ENCODE measurements around the gene AQP1.

AQP1 gene

GRCh38 chr7:30968747-30969603, 57.3 kb downstream of the AQP1 start:
- no peak overlapping the region for H3K4me3 ChIP-seq (ENCODE audit: low read depth in 1 of 5, low read length in 5 of 5)
- no peak overlapping the region for H3K27ac ChIP-seq (ENCODE audit: low read depth, low read length)
- peaks cover 8 to 23% (median 13%) of the 10 kb centered on the region in 5 donors for H3K27me3 ChIP-seq (ENCODE audit: control insufficient read depth in 5 of 5, insufficient read depth in 4 of 5, low read length in 5 of 5)
- H3K9ac ChIP-seq (ENCODE audit: low read length in 5 of 5): no peak overlapping the region
- H3K4me1 ChIP-seq (ENCODE audit: control insufficient read depth in 5 of 5, insufficient read depth in 5 of 5, low read length in 5 of 5): peaks cover 0 to 13% (median 2%) of the 10 kb centered on the region in 5 donors
- no peaks in the 10 kb centered on the region for H3K36me3 ChIP-seq (ENCODE audit: control insufficient read depth in 5 of 5, insufficient read depth in 5 of 5, low read length in 5 of 5)
- H3K9me3 ChIP-seq (ENCODE audit: control insufficient read depth in 5 of 5, low read length in 5 of 5): no peaks in the 10 kb centered on the region

DNA sequence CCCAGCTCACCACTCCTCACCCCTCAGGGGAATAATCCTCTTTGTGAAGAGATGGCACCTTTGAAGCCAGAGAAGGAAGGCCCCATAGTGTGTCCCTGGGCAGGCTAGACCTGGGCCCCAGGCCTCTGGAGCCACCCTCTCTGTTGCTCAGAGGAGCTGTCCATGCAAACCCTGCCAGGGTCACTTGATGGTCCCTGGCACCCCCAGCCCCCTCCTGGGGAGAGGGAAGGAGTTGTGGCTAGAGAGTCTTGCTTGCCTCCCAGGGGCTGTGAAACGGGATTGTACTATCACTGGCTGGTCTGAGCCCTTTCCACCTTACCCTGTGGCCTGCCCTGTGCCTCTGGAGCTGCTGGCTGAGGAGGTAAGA, 57.9 kb downstream of the AQP1 start:
- no peak overlapping the region for H3K9ac ChIP-seq (ENCODE audit: low read length in 5 of 5)
- H3K4me1 ChIP-seq (ENCODE audit: control insufficient read depth in 5 of 5, insufficient read depth in 5 of 5, low read length in 5 of 5): peaks cover 0 to 14% (median 3%) of the 10 kb centered on the region in 5 donors
- no peaks in the 10 kb centered on the region for H3K9me3 ChIP-seq (ENCODE audit: control insufficient read depth in 5 of 5, low read length in 5 of 5)
- H3K27me3 ChIP-seq (ENCODE audit: control insufficient read depth in 5 of 5, insufficient read depth in 4 of 5, low read length in 5 of 5): peaks cover 8 to 23% (median 14%) of the 10 kb centered on the region in 5 donors
- H3K27ac ChIP-seq (ENCODE audit: low read depth, low read length): no peak overlapping the region
- no peak overlapping the region for H3K4me3 ChIP-seq (ENCODE audit: low read depth in 1 of 5, low read length in 5 of 5)
- no peaks in the 10 kb centered on the region for H3K36me3 ChIP-seq (ENCODE audit: control insufficient read depth in 5 of 5, insufficient read depth in 5 of 5, low read length in 5 of 5)

- no peak overlapping the region for H3K27ac ChIP-seq (ENCODE audit: low read depth, low read length)
- H3K4me3 ChIP-seq (ENCODE audit: low read depth in 1 of 5, low read length in 5 of 5): no peak overlapping the region
- H3K36me3 ChIP-seq (ENCODE audit: control insufficient read depth in 5 of 5, insufficient read depth in 5 of 5, low read length in 5 of 5): no peaks in the 10 kb centered on the region
- peaks cover 8 to 23% (median 13%) of the 10 kb centered on the region in 5 donors for H3K27me3 ChIP-seq (ENCODE audit: control insufficient read depth in 5 of 5, insufficient read depth in 4 of 5, low read length in 5 of 5)
- H3K4me1 ChIP-seq (ENCODE audit: control insufficient read depth in 5 of 5, insufficient read depth in 5 of 5, low read length in 5 of 5): peaks cover 0 to 18% (median 3%) of the 10 kb centered on the region in 5 donors
- H3K9me3 ChIP-seq (ENCODE audit: control insufficient read depth in 5 of 5, low read length in 5 of 5): no peaks in the 10 kb centered on the region
- H3K9ac ChIP-seq (ENCODE audit: low read length in 5 of 5): no peak overlapping the region
Observed at GRCh38 chr7:30970074-30970473, 58.4 kb downstream of the AQP1 start.

GRCh38 chr7:30970594-30971094, 59.0 kb downstream of the AQP1 start:
- Histone ChIP-seq H3K9me3 (ENCODE audit: control insufficient read depth in 5 of 5, low read length in 5 of 5) (no peaks in the 10 kb centered on the region), H3K36me3 (ENCODE audit: control insufficient read depth in 5 of 5, insufficient read depth in 5 of 5, low read length in 5 of 5) (no peaks in the 10 kb centered on the region), H3K27me3 (ENCODE audit: control insufficient read depth in 5 of 5, insufficient read depth in 4 of 5, low read length in 5 of 5) (peaks cover 8 to 23% (median 13%) of the 10 kb centered on the region in 5 donors), H3K4me1 (ENCODE audit: control insufficient read depth in 5 of 5, insufficient read depth in 5 of 5, low read length in 5 of 5) (peaks cover 0 to 20% (median 2%) of the 10 kb centered on the region in 5 donors), H3K9ac (ENCODE audit: low read length in 5 of 5) (no peak overlapping the region), H3K27ac (ENCODE audit: low read depth, low read length) (no peak overlapping the region), H3K4me3 (ENCODE audit: low read depth in 1 of 5, low read length in 5 of 5) (no peak overlapping the region)

DNA sequence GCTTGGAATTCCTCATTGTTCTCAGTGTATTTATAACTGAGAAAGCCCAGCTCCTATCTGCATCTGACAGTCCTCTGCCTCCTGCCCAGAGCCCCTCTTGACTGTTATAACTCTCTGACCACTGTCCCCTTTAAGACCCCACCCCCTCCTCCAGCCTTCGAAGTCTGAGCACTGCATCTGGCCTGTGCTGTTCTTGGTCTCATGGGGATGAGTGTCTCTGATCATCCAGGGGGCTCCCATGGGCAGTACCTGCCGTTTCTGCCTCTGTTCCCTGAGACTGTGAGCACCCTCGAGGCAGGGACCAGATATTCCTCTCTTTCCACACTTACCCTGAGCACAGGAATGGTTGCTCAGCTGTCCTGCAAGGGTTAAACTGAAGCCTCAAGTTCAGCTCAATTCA, 59.8 kb downstream of the AQP1 start:
- no peak overlapping the region for H3K9ac ChIP-seq (ENCODE audit: low read length in 5 of 5)

GRCh38 chr7:30971840-30972563, 60.3 kb downstream of the AQP1 start:
- no peaks in the 10 kb centered on the region for H3K9me3 ChIP-seq (ENCODE audit: control insufficient read depth in 5 of 5, low read length in 5 of 5)

More for the DNA sequence above, 59.8 kb downstream of the AQP1 start:
- Histone ChIP-seq H3K36me3 (ENCODE audit: control insufficient read depth in 5 of 5, insufficient read depth in 5 of 5, low read length in 5 of 5) (no peaks in the 10 kb centered on the region), H3K4me3 (ENCODE audit: low read depth in 1 of 5, low read length in 5 of 5) (no peak overlapping the region), H3K9me3 (ENCODE audit: control insufficient read depth in 5 of 5, low read length in 5 of 5) (no peaks in the 10 kb centered on the region), H3K27me3 (ENCODE audit: control insufficient read depth in 5 of 5, insufficient read depth in 4 of 5, low read length in 5 of 5) (peaks cover 9 to 23% (median 13%) of the 10 kb centered on the region in 5 donors), H3K4me1 (ENCODE audit: control insufficient read depth in 5 of 5, insufficient read depth in 5 of 5, low read length in 5 of 5) (peaks cover 0 to 20% (median 2%) of the 10 kb centered on the region in 5 donors), H3K27ac (ENCODE audit: low read depth, low read length) (no peak overlapping the region)

DNA sequence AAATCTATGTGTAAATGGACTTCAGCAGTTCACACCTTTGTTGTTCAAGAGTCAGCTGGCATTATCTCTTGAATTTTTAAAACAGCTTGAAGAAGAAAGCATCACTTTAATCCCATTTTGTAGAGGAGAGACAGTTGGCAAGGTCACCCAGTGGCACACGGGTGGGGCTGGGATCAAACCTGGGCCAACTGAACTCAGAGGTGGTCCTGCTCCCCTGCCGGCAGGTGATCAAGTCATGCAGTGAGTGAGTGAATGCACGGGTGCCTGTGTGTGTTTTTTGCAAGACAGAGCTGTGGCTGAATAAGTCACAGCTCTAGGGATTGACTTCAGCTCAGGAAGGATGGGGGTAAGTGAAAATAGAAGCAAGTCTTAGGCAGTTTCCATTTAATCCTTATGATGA, 61.6 kb downstream of the AQP1 start:
- Histone ChIP-seq H3K4me3 (ENCODE audit: low read depth in 1 of 5, low read length in 5 of 5) (no peak overlapping the region), H3K27ac (ENCODE audit: low read depth, low read length) (no peak overlapping the region), H3K9ac (ENCODE audit: low read length in 5 of 5) (no peak overlapping the region), H3K27me3 (ENCODE audit: control insufficient read depth in 5 of 5, insufficient read depth in 4 of 5, low read length in 5 of 5) (peaks cover 12 to 28% (median 14%) of the 10 kb centered on the region in 5 donors), H3K9me3 (ENCODE audit: control insufficient read depth in 5 of 5, low read length in 5 of 5) (no peaks in the 10 kb centered on the region), H3K36me3 (ENCODE audit: control insufficient read depth in 5 of 5, insufficient read depth in 5 of 5, low read length in 5 of 5) (no peaks in the 10 kb centered on the region), H3K4me1 (ENCODE audit: control insufficient read depth in 5 of 5, insufficient read depth in 5 of 5, low read length in 5 of 5) (peaks cover 0 to 20% (median 2%) of the 10 kb centered on the region in 5 donors)

More at GRCh38 chr7:30971840-30972563, 60.3 kb downstream of the AQP1 start:
- Histone ChIP-seq H3K9ac (ENCODE audit: low read length in 5 of 5) (no peak overlapping the region), H3K4me3 (ENCODE audit: low read depth in 1 of 5, low read length in 5 of 5) (no peak overlapping the region), H3K27me3 (ENCODE audit: control insufficient read depth in 5 of 5, insufficient read depth in 4 of 5, low read length in 5 of 5) (peaks cover 9 to 23% (median 13%) of the 10 kb centered on the region in 5 donors), H3K27ac (ENCODE audit: low read depth, low read length) (no peak overlapping the region), H3K4me1 (ENCODE audit: control insufficient read depth in 5 of 5, insufficient read depth in 5 of 5, low read length in 5 of 5) (peaks cover 0 to 20% (median 2%) of the 10 kb centered on the region in 5 donors), H3K36me3 (ENCODE audit: control insufficient read depth in 5 of 5, insufficient read depth in 5 of 5, low read length in 5 of 5) (no peaks in the 10 kb centered on the region)

DNA sequence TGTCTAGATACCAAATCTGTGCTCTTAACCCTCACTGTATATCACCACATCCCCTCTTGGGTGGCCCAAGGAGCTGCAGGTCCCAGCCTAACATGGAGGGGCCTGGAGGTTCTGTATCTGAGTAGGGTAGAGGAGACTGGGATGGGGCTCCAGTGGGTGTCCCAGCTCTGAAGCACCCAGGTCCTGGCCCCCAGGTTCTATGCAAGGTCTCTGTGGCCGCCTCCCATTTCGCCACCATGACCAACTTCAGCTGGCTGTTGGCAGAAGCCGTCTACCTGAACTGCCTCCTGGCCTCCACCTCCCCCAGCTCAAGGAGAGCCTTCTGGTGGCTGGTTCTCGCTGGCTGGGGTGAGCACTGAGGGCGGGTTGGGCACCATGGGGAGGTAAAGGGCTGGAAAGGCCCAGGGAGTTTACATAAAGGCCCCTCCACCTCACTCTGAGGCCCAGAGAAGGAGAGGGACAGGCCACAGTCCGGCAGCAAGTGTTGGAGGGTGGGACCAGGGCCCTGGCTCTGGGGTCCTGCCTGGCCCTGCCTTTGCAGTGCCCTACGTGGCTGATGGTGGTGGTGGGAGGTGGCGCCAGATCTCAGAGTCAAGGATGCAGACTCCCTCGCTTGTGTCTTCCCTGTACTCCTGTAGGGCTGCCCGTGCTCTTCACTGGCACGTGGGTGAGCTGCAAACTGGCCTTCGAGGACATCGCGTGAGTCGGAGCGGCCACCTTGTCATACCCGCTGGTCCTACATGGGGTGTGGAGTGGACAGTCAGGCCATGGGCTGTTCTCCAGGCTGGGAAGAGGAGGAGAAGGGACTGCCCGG, 62.3 kb downstream of the AQP1 start:
- H3K9me3 ChIP-seq (ENCODE audit: control insufficient read depth in 5 of 5, low read length in 5 of 5): no peaks in the 10 kb centered on the region
- H3K4me3 ChIP-seq (ENCODE audit: low read depth in 1 of 5, low read length in 5 of 5): no peak overlapping the region
- peaks cover 12 to 28% (median 17%) of the 10 kb centered on the region in 5 donors for H3K27me3 ChIP-seq (ENCODE audit: control insufficient read depth in 5 of 5, insufficient read depth in 4 of 5, low read length in 5 of 5)
- no peak overlapping the region for H3K27ac ChIP-seq (ENCODE audit: low read depth, low read length)
- no peaks in the 10 kb centered on the region for H3K36me3 ChIP-seq (ENCODE audit: control insufficient read depth in 5 of 5, insufficient read depth in 5 of 5, low read length in 5 of 5)
- H3K9ac ChIP-seq (ENCODE audit: low read length in 5 of 5): no peak overlapping the region
- H3K4me1 ChIP-seq (ENCODE audit: control insufficient read depth in 5 of 5, insufficient read depth in 5 of 5, low read length in 5 of 5): peaks cover 0 to 20% (median 2%) of the 10 kb centered on the region in 5 donors

DNA sequence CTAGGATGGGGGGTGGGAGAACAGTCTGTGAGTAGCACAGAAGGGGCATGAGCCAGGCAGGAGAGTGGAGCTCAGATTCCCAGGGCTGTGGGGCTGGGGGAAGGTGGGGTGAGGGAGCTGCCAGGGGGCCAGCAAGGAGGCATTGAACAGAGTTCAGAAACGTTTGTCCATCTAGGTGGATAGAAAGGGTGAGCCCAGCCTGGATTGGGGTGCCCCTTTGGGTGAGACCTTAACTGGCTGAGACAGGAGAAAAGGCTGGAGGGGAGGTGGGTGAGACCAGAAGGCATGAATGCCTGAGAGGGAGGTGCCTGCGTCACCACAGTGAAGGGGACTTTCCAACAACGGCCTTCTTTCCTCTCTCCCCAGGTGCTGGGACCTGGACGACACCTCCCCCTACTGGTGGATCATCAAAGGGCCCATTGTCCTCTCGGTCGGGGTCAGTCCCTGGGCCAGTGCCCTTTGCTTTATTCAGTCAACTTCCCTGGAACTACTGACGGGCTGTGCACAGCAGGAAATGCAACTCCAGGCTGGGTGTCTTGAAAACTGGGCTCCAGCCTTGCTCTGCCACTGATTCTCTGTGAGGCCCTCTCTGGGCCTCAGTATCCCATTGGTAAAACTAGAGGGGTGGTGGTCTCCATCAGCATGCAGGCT, 63.1 kb downstream of the AQP1 start:
- peaks cover 12 to 28% (median 17%) of the 10 kb centered on the region in 5 donors for H3K27me3 ChIP-seq (ENCODE audit: control insufficient read depth in 5 of 5, insufficient read depth in 4 of 5, low read length in 5 of 5)
- no peak overlapping the region for H3K4me3 ChIP-seq (ENCODE audit: low read depth in 1 of 5, low read length in 5 of 5)
- H3K4me1 ChIP-seq (ENCODE audit: control insufficient read depth in 5 of 5, insufficient read depth in 5 of 5, low read length in 5 of 5): peaks cover 0 to 20% (median 2%) of the 10 kb centered on the region in 5 donors
- H3K27ac ChIP-seq (ENCODE audit: low read depth, low read length): no peak overlapping the region
- no peak overlapping the region for H3K9ac ChIP-seq (ENCODE audit: low read length in 5 of 5)
- H3K9me3 ChIP-seq (ENCODE audit: control insufficient read depth in 5 of 5, low read length in 5 of 5): no peaks in the 10 kb centered on the region
- H3K36me3 ChIP-seq (ENCODE audit: control insufficient read depth in 5 of 5, insufficient read depth in 5 of 5, low read length in 5 of 5): no peaks in the 10 kb centered on the region
